Activated naive CD8-positive, alpha-beta T cell (primary cell): ENCODE results near the gene IPMK.

Source experiments
- H3K27ac Mint-ChIP-seq: one replicate; pipeline ENCODE4 v1.8.0; 2021; ENCODE audit warnings: mixed read lengths
- H3K27me3 Mint-ChIP-seq: one replicate; pipeline ENCODE4 v1.8.0; 2021; ENCODE audit warnings: mixed read lengths
- H3K36me3 Mint-ChIP-seq: one replicate; pipeline ENCODE4 v1.8.0; 2021; ENCODE audit warnings: mixed read lengths
- H3K4me1 Mint-ChIP-seq: one replicate; pipeline ENCODE4 v1.8.0; 2021; ENCODE audit warnings: low read depth, mixed read lengths
- H3K4me3 Mint-ChIP-seq: one replicate; pipeline ENCODE4 v1.8.0; 2021; ENCODE audit warnings: mild to moderate bottlenecking, mixed read lengths
- H3K9me3 Mint-ChIP-seq: one replicate; pipeline ENCODE4 v1.8.0; 2021; ENCODE audit warnings: low read depth, mixed read lengths

The IPMK gene

GRCh38 chr10:58217612-58218011 lies 50.1 kb downstream of the IPMK start:
- Mint-ChIP-seq H3K27ac (no peak overlapping the region), H3K4me3 (no peak overlapping the region), H3K9me3 (peaks cover 4% of the 10 kb centered on the region), H3K27me3 (no peaks in the 10 kb centered on the region), H3K4me1 (peaks cover 15% of the 10 kb centered on the region), H3K36me3 (peaks cover 19% of the 10 kb centered on the region)

GRCh38 chr10:58212622-58213021 lies 55.1 kb downstream of the IPMK start:
- Mint-ChIP-seq H3K4me3 (peak overlapping the region; percentile 8), H3K4me1 (peaks cover 27% of the 10 kb centered on the region), H3K27me3 (no peaks in the 10 kb centered on the region), H3K36me3 (peaks cover 26% of the 10 kb centered on the region), H3K27ac (peak overlapping the region; percentile 67), H3K9me3 (peaks cover 4% of the 10 kb centered on the region)

- peaks cover 27% of the 10 kb centered on the region for H3K4me1 Mint-ChIP-seq
- H3K36me3 Mint-ChIP-seq = peaks cover 33% of the 10 kb centered on the region
- no peak overlapping the region for H3K4me3 Mint-ChIP-seq
- no peaks in the 10 kb centered on the region for H3K27me3 Mint-ChIP-seq
- H3K27ac Mint-ChIP-seq = no peak overlapping the region
- peaks cover 4% of the 10 kb centered on the region for H3K9me3 Mint-ChIP-seq
These were observed 57.5 kb downstream of the IPMK start for GRCh38 chr10:58210160-58210559.

GRCh38 chr10:58209669-58210068 lies 58.0 kb downstream of the IPMK start:
- H3K9me3 Mint-ChIP-seq = peaks cover 4% of the 10 kb centered on the region
- peaks cover 28% of the 10 kb centered on the region for H3K36me3 Mint-ChIP-seq
- H3K4me3 Mint-ChIP-seq = no peak overlapping the region
- H3K27me3 Mint-ChIP-seq = no peaks in the 10 kb centered on the region
- peaks cover 24% of the 10 kb centered on the region for H3K4me1 Mint-ChIP-seq
- H3K27ac Mint-ChIP-seq = no peak overlapping the region

GRCh38 chr10:58206251-58206650 lies 61.4 kb downstream of the IPMK start:
- H3K27ac Mint-ChIP-seq = no peak overlapping the region
- no peaks in the 10 kb centered on the region for H3K27me3 Mint-ChIP-seq
- no peak overlapping the region for H3K4me3 Mint-ChIP-seq
- H3K4me1 Mint-ChIP-seq = peaks cover 2% of the 10 kb centered on the region
- H3K9me3 Mint-ChIP-seq = no peaks in the 10 kb centered on the region
- peaks cover 29% of the 10 kb centered on the region for H3K36me3 Mint-ChIP-seq

GRCh38 chr10:58201704-58202103 lies 66.0 kb downstream of the IPMK start:
- Mint-ChIP-seq H3K9me3 (no peaks in the 10 kb centered on the region), H3K4me3 (no peak overlapping the region), H3K27me3 (no peaks in the 10 kb centered on the region), H3K27ac (no peak overlapping the region), H3K4me1 (no peaks in the 10 kb centered on the region), H3K36me3 (peaks cover 17% of the 10 kb centered on the region)

- Mint-ChIP-seq H3K4me1 (no peaks in the 10 kb centered on the region), H3K27me3 (peaks cover 8% of the 10 kb centered on the region), H3K4me3 (no peak overlapping the region), H3K27ac (peak overlapping the region; percentile 22), H3K9me3 (no peaks in the 10 kb centered on the region), H3K36me3 (no peaks in the 10 kb centered on the region)
These were observed 78.4 kb downstream of the IPMK start for GRCh38 chr10:58189269-58189668.

GRCh38 chr10:58184120-58184670 lies 83.5 kb downstream of the IPMK start:
- Mint-ChIP-seq H3K27me3 (peaks cover 11% of the 10 kb centered on the region), H3K4me3 (no peak overlapping the region), H3K36me3 (no peaks in the 10 kb centered on the region), H3K9me3 (no peaks in the 10 kb centered on the region), H3K4me1 (no peaks in the 10 kb centered on the region), H3K27ac (no peak overlapping the region)

- no peaks in the 10 kb centered on the region for H3K9me3 Mint-ChIP-seq
- no peaks in the 10 kb centered on the region for H3K4me1 Mint-ChIP-seq
- H3K27ac Mint-ChIP-seq = no peak overlapping the region
- no peak overlapping the region for H3K4me3 Mint-ChIP-seq
- peaks cover 9% of the 10 kb centered on the region for H3K27me3 Mint-ChIP-seq
- no peaks in the 10 kb centered on the region for H3K36me3 Mint-ChIP-seq
These were observed 87.0 kb downstream of the IPMK start for GRCh38 chr10:58180666-58181065.

- Mint-ChIP-seq H3K27me3 (peaks cover 6% of the 10 kb centered on the region), H3K9me3 (no peaks in the 10 kb centered on the region), H3K27ac (no peak overlapping the region), H3K36me3 (no peaks in the 10 kb centered on the region), H3K4me3 (no peak overlapping the region), H3K4me1 (no peaks in the 10 kb centered on the region)
These were observed 88.5 kb downstream of the IPMK start for GRCh38 chr10:58179238-58179637.

GRCh38 chr10:58178811-58179210 lies 88.9 kb downstream of the IPMK start:
- Mint-ChIP-seq H3K4me3 (no peak overlapping the region), H3K36me3 (no peaks in the 10 kb centered on the region), H3K27me3 (peaks cover 2% of the 10 kb centered on the region), H3K9me3 (no peaks in the 10 kb centered on the region), H3K27ac (no peak overlapping the region), H3K4me1 (no peaks in the 10 kb centered on the region)

- no peaks in the 10 kb centered on the region for H3K36me3 Mint-ChIP-seq
- H3K4me3 Mint-ChIP-seq = no peak overlapping the region
- H3K27me3 Mint-ChIP-seq = peaks cover 2% of the 10 kb centered on the region
- no peak overlapping the region for H3K27ac Mint-ChIP-seq
- no peaks in the 10 kb centered on the region for H3K4me1 Mint-ChIP-seq
- no peaks in the 10 kb centered on the region for H3K9me3 Mint-ChIP-seq
These were observed 90.2 kb downstream of the IPMK start for GRCh38 chr10:58177362-58177947.

GRCh38 chr10:58175990-58176900 lies 91.4 kb downstream of the IPMK start:
- peaks cover 2% of the 10 kb centered on the region for H3K27me3 Mint-ChIP-seq
- no peaks in the 10 kb centered on the region for H3K9me3 Mint-ChIP-seq
- H3K36me3 Mint-ChIP-seq = no peaks in the 10 kb centered on the region
- H3K4me1 Mint-ChIP-seq = no peaks in the 10 kb centered on the region
- no peak overlapping the region for H3K27ac Mint-ChIP-seq
- H3K4me3 Mint-ChIP-seq = no peak overlapping the region

- no peaks in the 10 kb centered on the region for H3K4me1 Mint-ChIP-seq
- peaks cover 2% of the 10 kb centered on the region for H3K27me3 Mint-ChIP-seq
- no peak overlapping the region for H3K27ac Mint-ChIP-seq
These were observed 92.9 kb downstream of the IPMK start for GRCh38 chr10:58174831-58175230.

GRCh38 chr10:58173391-58173790 lies 94.3 kb downstream of the IPMK start:
- no peak overlapping the region for H3K27ac Mint-ChIP-seq
- H3K36me3 Mint-ChIP-seq = no peaks in the 10 kb centered on the region
- no peaks in the 10 kb centered on the region for H3K9me3 Mint-ChIP-seq
- H3K4me1 Mint-ChIP-seq = no peaks in the 10 kb centered on the region
- H3K4me3 Mint-ChIP-seq = no peak overlapping the region
- peaks cover 3% of the 10 kb centered on the region for H3K27me3 Mint-ChIP-seq

More at GRCh38 chr10:58174831-58175230, 92.9 kb downstream of the IPMK start:
- no peaks in the 10 kb centered on the region for H3K9me3 Mint-ChIP-seq
- H3K36me3 Mint-ChIP-seq = no peaks in the 10 kb centered on the region
- no peak overlapping the region for H3K4me3 Mint-ChIP-seq
